Esophagus muscularis mucosa (tissue), 3 donors: Measurements from ENCODE around the gene CDC42BPA.

Source experiments
- POLR2A ChIP-seq: fragments of 450-650 bp; IDR thresholded peaks from one replicate; pipeline ENCODE4 v1.6.1; 2017; ENCODE audit warnings: antibody characterized with exemption, moderate library complexity, mild to moderate bottlenecking, low read depth
- POLR2AphosphoS5 ChIP-seq, 2 donors: sonication (generic); formaldehyde crosslinking; IDR thresholded peaks; one replicate each; pipeline ENCODE4 v1.6.1; 2017; ENCODE audit warnings: antibody characterized with exemption in 2 of 2
- TF ChIP-seq, protein P1 (sequence below), 3 experiments: fragments of 200-600 bp in 2 of 3; fragments of 450-650 bp in 1 of 3; sonication (generic) in 2 of 3; IDR thresholded peaks; one replicate each; pipeline ENCODE4 v1.5.1; 2017 to 2019; ENCODE audit warnings: antibody characterized with exemption in 3 of 3, mild to moderate bottlenecking in 2 of 3, moderate library complexity in 1 of 3

DNA sequence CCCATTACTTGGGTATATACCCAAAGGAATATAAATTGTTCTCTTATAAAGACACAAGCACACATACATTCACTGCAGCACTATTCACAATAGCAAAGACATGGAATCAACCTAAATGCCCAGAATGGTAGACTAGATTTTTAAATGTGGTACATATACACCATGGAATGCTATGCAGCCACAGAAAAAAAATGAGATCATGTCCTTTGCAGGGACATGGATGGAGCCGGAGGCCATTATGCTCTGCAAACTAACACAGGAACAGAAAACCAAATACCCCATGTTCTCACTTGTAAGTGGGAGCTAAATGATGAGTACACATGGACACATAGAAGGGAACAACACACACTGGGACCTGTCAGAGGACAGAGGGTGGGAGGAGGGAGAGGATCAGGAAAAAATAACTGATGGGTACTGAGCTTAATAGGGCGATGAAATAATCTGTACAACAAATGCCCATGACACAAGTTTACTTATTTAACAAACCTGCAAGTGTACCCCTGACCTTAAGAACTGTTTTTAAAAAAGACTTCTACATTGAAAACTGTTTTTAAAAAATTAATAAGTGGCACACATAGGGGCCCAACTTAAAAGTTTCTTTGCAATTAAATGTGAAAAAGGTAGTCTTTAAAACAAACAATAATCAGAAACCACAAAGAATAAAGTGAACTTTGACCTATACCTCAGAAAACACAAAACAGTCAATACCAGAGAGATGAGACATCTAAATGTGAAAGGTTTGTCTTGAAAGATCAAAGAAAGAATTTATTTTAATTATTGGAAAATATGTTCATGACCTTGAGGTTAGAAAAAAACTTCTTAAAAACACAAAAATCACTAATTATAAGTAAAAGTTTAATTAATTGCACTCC, 75.2 kb downstream of the CDC42BPA start:
- no peak for TF ChIP-seq POLR2A
- TF ChIP-seq, protein P1, sequence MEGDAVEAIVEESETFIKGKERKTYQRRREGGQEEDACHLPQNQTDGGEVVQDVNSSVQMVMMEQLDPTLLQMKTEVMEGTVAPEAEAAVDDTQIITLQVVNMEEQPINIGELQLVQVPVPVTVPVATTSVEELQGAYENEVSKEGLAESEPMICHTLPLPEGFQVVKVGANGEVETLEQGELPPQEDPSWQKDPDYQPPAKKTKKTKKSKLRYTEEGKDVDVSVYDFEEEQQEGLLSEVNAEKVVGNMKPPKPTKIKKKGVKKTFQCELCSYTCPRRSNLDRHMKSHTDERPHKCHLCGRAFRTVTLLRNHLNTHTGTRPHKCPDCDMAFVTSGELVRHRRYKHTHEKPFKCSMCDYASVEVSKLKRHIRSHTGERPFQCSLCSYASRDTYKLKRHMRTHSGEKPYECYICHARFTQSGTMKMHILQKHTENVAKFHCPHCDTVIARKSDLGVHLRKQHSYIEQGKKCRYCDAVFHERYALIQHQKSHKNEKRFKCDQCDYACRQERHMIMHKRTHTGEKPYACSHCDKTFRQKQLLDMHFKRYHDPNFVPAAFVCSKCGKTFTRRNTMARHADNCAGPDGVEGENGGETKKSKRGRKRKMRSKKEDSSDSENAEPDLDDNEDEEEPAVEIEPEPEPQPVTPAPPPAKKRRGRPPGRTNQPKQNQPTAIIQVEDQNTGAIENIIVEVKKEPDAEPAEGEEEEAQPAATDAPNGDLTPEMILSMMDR (IDR thresholded peaks at IDR 0.05), result no peak
- TF ChIP-seq POLR2AphosphoS5 (IDR thresholded peaks at IDR 0.05), result no peak
